ENCODE measurements around the gene PDE11A. TPM values are rescaled to one million over a fixed set of nuclear protein-coding genes. Genes with fewer than 3 reads are reported as not detected.
A peak's percentile ranks its signal among the peaks of the same experiment; 100 is the strongest.

PDE11A gene
- total RNA-seq, 1 donor from 2014 or later, result 2.0 TPM

DNA sequence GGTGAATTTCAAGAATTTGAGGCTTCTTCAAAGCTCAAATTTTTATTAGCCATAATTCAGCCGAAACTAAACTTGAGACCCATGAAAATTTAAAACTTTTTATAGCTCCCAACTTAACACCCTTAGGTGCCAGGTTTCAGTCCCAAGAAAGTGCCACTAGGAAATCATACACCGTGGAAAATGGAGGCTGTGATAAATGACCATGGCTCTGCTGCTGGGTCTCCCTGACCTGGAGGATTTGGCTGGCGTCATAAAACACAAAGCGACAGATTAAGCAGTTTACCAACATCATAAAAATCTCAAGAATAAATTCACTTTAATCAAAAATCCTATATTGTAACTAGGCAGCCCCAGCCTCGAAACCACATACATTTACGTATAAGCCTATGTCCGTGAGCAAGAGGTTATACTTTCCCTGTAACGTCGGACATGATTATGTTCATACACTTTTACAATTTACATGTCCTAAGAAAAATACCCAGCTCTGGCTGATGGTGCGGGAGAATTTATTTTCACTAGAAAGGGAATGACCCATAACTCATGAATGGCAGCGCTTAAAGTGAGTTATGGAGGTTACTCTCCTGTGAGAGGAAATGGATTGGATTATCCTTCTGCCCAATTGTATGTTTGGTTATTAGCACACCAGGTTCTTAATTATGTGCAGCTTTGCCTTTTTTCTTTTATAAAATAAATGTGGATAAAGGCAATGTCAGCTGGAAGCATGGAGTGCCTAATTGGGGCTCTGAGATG is 350.6 kb downstream of the PDE11A start:
- peaks cover 24% of the 10 kb centered on the region for H3K4me1 Mint-ChIP-seq (ENCODE audit: unreplicated experiment)
- no peaks in the 10 kb centered on the region for H3K27me3 Mint-ChIP-seq
- TF ChIP-seq, protein P1, sequence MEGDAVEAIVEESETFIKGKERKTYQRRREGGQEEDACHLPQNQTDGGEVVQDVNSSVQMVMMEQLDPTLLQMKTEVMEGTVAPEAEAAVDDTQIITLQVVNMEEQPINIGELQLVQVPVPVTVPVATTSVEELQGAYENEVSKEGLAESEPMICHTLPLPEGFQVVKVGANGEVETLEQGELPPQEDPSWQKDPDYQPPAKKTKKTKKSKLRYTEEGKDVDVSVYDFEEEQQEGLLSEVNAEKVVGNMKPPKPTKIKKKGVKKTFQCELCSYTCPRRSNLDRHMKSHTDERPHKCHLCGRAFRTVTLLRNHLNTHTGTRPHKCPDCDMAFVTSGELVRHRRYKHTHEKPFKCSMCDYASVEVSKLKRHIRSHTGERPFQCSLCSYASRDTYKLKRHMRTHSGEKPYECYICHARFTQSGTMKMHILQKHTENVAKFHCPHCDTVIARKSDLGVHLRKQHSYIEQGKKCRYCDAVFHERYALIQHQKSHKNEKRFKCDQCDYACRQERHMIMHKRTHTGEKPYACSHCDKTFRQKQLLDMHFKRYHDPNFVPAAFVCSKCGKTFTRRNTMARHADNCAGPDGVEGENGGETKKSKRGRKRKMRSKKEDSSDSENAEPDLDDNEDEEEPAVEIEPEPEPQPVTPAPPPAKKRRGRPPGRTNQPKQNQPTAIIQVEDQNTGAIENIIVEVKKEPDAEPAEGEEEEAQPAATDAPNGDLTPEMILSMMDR (conservative IDR thresholded peaks at IDR 0.05), result no peak
- no peaks in the 10 kb centered on the region for H3K9me3 Mint-ChIP-seq
- H3K27ac Mint-ChIP-seq, result no peak overlapping the region
- H3K36me3 Mint-ChIP-seq, result no peaks in the 10 kb centered on the region
- no peak overlapping the region for H3K4me3 Mint-ChIP-seq
- no peak for DNase-seq (ENCODE audit: extremely low spot score, unreplicated experiment)

DNA sequence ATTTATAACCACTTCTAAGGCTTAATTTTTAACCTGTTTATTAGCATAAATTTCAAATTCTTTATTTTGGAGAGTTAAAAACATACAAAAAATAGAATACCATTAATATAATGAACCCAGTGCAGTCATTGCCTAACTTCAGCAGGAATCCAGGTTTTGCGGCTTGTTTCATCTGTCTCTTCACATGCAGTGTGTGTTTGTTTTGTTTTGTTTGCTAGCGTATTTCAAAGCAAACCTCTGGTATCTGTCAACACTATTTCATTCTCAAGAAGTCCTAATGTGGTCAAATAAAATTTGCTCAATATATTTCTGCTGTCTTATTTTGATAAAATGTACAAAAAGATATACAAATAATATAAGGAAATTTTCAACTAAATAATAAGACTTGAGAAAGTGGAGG is 351.5 kb downstream of the PDE11A start:
- no peak overlapping the region for H3K27ac Mint-ChIP-seq
- TF ChIP-seq, protein P1 (conservative IDR thresholded peaks at IDR 0.05), result no peak
- no peaks in the 10 kb centered on the region for H3K9me3 Mint-ChIP-seq
- DNase-seq (ENCODE audit: extremely low spot score, unreplicated experiment), result no peak
- H3K4me1 Mint-ChIP-seq (ENCODE audit: unreplicated experiment), result peaks cover 20% of the 10 kb centered on the region
- no peak overlapping the region for H3K4me3 Mint-ChIP-seq
- H3K36me3 Mint-ChIP-seq, result no peaks in the 10 kb centered on the region
- no peaks in the 10 kb centered on the region for H3K27me3 Mint-ChIP-seq

DNA sequence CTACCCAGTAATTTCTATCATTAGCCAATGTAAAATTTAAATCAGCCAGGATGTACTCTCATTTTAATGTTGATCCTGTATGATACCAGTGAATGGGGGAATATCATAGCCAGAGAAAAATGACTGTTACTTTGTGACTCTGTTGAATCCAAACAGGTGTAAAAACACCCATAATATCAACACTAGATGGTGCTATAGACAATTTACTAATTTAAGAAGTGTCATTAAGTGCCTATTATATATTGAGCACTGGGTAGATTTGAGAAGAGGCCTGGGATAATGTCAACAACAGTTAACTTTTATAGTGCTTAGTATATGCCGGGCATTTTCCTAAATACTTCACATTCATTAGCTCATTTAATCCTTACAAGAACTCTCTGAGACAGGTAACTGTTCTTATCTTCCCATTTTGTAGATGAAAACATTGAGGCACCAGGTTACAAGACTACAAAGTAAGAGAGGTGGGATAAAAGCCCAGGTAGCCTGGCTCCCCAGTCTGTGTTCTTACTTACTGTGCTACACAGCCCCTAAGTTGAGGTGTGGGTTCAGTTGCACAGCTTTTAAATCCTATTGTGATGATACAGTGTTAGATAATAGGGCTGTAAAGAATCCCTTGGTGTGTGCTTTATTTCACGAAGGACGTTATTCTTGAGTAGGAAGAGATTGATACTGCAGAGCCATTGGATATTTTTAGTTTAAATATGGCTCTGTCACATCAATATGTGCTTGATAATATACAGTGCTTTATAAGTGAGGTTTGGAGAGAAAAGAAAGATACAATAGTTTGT is 354.6 kb downstream of the PDE11A start:
- Mint-ChIP-seq H3K4me3 (no peak overlapping the region), H3K4me1 (ENCODE audit: unreplicated experiment) (peaks cover 15% of the 10 kb centered on the region), H3K27ac (no peak overlapping the region), H3K27me3 (no peaks in the 10 kb centered on the region), H3K36me3 (no peaks in the 10 kb centered on the region), H3K9me3 (no peaks in the 10 kb centered on the region)
- DNase-seq (ENCODE audit: extremely low spot score, unreplicated experiment), result no peak
- TF ChIP-seq, protein P1 (conservative IDR thresholded peaks at IDR 0.05), result peak; percentile 30

DNA sequence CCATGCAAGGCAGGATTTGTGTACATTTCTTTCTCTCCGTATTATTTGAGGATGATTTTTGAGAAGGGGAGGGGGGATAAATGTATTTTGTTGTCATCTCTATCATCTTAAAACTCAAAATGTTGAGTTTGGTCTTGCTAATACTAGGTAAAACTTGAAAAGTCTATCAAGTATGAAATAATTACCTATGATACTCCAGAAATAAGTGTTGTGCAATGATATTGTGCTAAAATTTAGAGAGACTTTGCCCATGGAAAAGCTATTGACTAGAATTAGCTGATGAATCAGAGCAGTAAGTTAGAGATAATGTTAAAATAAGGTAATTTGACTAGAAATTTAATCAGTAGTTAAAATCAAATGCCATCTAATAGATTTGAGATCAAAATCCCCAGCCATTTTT is 356.1 kb downstream of the PDE11A start:
- no peaks in the 10 kb centered on the region for H3K9me3 Mint-ChIP-seq
- H3K27me3 Mint-ChIP-seq, result no peaks in the 10 kb centered on the region
- H3K4me3 Mint-ChIP-seq, result no peak overlapping the region
- TF ChIP-seq, protein P1 (conservative IDR thresholded peaks at IDR 0.05), result no peak
- no peak overlapping the region for H3K27ac Mint-ChIP-seq
- H3K36me3 Mint-ChIP-seq, result no peaks in the 10 kb centered on the region
- DNase-seq (ENCODE audit: extremely low spot score, unreplicated experiment), result no peak
- peaks cover 8% of the 10 kb centered on the region for H3K4me1 Mint-ChIP-seq (ENCODE audit: unreplicated experiment)

DNA sequence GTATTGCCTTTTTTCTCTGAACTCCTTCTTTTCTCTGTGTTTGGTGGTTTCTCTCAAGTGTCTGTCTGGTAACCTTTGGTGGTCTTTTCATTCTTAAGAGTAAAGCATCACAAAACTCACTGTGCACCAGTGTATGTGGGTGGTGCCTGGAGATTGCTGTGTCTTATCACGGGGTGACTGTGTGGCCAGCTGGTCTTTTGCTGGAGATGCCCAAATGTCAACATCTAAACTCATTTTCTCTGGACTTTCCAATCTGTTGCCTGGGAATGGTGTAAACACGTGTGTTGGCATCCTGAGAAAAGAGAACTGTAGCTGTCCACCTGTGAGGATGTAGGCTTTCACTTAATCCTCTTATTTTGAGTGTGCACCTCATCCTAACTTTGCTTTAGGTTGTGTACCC is 356.8 kb downstream of the PDE11A start:
- H3K4me1 Mint-ChIP-seq (ENCODE audit: unreplicated experiment), result peaks cover 8% of the 10 kb centered on the region
- no peaks in the 10 kb centered on the region for H3K9me3 Mint-ChIP-seq
- TF ChIP-seq, protein P1 (conservative IDR thresholded peaks at IDR 0.05), result no peak
- H3K27me3 Mint-ChIP-seq, result no peaks in the 10 kb centered on the region
- H3K27ac Mint-ChIP-seq, result no peak overlapping the region
- H3K4me3 Mint-ChIP-seq, result no peak overlapping the region
- H3K36me3 Mint-ChIP-seq, result no peaks in the 10 kb centered on the region
- no peak for DNase-seq (ENCODE audit: extremely low spot score, unreplicated experiment)

All from type B pancreatic cell (in vitro differentiated cells).